Panc1 (cell line): ENCODE measurements around the gene SIK3. TPM values are rescaled to one million over a fixed set of nuclear protein-coding genes. Genes with fewer than 3 reads are reported as not detected.

Experiments used
- ATAC-seq: fragments of 200-7000 bp; cut with Tn5 transposase; 2 replicates; pipeline ENCODE4 v1.9.1; 2020; ENCODE audit warnings: mild to moderate bottlenecking, moderate library complexity
- BruUV-seq: library from RNA; stranded (reverse); fragments of 400-500 nt; replicated peaks from 2 replicates; lab custom pipeline; 2021; lab: Mats Ljungman, UMichigan
- CTCF ChIA-PET: fragments of 300-600 bp; sonication (Branson Sonifier 250); formaldehyde crosslinking; loops from one replicate; lab custom pipeline; 2022; ENCODE audit warnings: antibody characterized with exemption; lab: Charles Lee
- POLR2A ChIA-PET: fragments of 300-600 bp; sonication (Branson Sonifier 250); formaldehyde crosslinking; loops from one replicate; lab custom pipeline; 2022; ENCODE audit warnings: antibody characterized with exemption; lab: Charles Lee
- DNase-seq: peaks from one replicate; pipeline ENCODE4 v3.0.0-alpha.2; 2010; ENCODE audit warnings: low read depth, low spot score
- H3K27ac ChIP-seq: 2 replicates; pipeline ENCODE4 v1.5.1; 2011; ENCODE audit warnings: mild to moderate bottlenecking, low read length, inconsistent platforms
- H3K27me3 ChIP-seq: fragments of 200-500 bp; sonication (Bioruptor generic); 2 replicates; pipeline ENCODE4 v1.6.0; 2014; ENCODE audit warnings: low read length, inconsistent platforms; ENCODE audit not compliant: control insufficient read depth, insufficient read depth
- H3K36me3 ChIP-seq: fragments of 200-500 bp; sonication (Bioruptor generic); 2 replicates; pipeline ENCODE4 v1.5.1; 2014; ENCODE audit warnings: inconsistent platforms, mild to moderate bottlenecking, low read length, moderate library complexity; ENCODE audit not compliant: control insufficient read depth, insufficient read depth
- H3K4me1 ChIP-seq: 2 replicates; pipeline ENCODE4 v1.5.1; 2011; ENCODE audit warnings: inconsistent platforms, mild to moderate bottlenecking, low read length, moderate library complexity; ENCODE audit not compliant: control insufficient read depth, insufficient read depth
- H3K4me3 ChIP-seq, 2 experiments: 2 replicates each; pipeline ENCODE4 v1.5.1; 2011 to 2012; ENCODE audit warnings: low read depth in 2 of 2, low read length in 2 of 2, mild to moderate bottlenecking in 2 of 2, inconsistent platforms in 1 of 2, moderate library complexity in 1 of 2
- H3K9me3 ChIP-seq: fragments of 200-500 bp; sonication (Bioruptor generic); 2 replicates; pipeline ENCODE4 v1.5.1; 2014; ENCODE audit warnings: low read depth, mild to moderate bottlenecking, inconsistent platforms, low read length, moderate library complexity; ENCODE audit not compliant: control insufficient read depth, insufficient read depth
- POLR2AphosphoS5 ChIP-seq: IDR thresholded peaks from 2 replicates; pipeline ENCODE4 v1.6.1; 2012; ENCODE audit warnings: mild to moderate bottlenecking, low read depth, low read length, moderate library complexity
- SIN3A ChIP-seq: IDR thresholded peaks from 2 replicates; pipeline ENCODE4 v1.6.1; 2012; ENCODE audit warnings: low read depth, mild to moderate bottlenecking, low read length, moderate library complexity, borderline replicate concordance; ENCODE audit not compliant: insufficient read depth
- TCF7L2 ChIP-seq: IDR thresholded peaks from 2 replicates; pipeline ENCODE4 v1.6.1; 2011; ENCODE audit warnings: mild to moderate bottlenecking, low read depth, low read length, inconsistent platforms
- in situ Hi-C: cut with HindIII; loops from 2 replicates; pipeline ENCODE4 v1.10.0; 2016; ENCODE audit warnings: low sequenced_read_pairs, low pct_unique_long_range_greater_than_20kb
- intact Hi-C: fragments of 100-400 bp; cut with micrococcal nuclease; formaldehyde crosslinking; loops from one replicate; pipeline ENCODE4 v1.10.0; 2022; ENCODE audit not compliant: unreplicated experiment
- total RNA-seq: library from RNA; stranded (reverse); gene quantifications from one replicate; pipeline ENCODE4 v1.2.1, GENCODE V29; 2021; ENCODE audit not compliant: unreplicated experiment
- TF ChIP-seq, protein P1 (sequence below): fragments of 450-650 bp; IDR thresholded peaks from 2 replicates; pipeline ENCODE4 v1.5.1; 2017; ENCODE audit warnings: mild to moderate bottlenecking
- TF ChIP-seq, protein P2 (sequence below), 2 experiments: IDR thresholded peaks; 2 replicates each; pipeline ENCODE4 v1.6.1; 2011 to 2012; ENCODE audit warnings: low read depth in 2 of 2, control low read depth in 1 of 2, low read length in 1 of 2, mild to moderate bottlenecking in 1 of 2, moderate library complexity in 1 of 2; ENCODE audit not compliant: insufficient read depth in 1 of 2

Gene SIK3
- total RNA-seq, 1 experiment from 2014 or later = 39.7 TPM

DNA sequence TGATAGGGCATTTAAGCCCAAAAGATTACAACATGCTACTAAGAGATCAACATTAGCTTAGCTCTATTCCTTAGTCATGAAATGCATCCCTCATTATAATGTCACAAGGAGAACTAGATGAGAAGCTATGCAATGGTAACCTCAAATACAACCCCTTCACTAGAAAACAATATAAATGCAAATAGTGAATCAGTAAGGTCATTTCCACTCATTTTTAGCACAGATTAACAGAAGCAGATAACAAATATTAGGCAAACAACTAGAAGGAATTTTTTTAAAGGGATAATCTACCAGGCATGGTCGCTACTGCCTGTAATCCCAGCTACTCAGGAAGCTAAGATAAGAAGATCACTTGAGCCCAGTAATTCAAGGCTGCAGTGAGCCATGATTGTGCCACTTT, 28.2 kb downstream of the SIK3 start:
- BruUV-seq = no TSS peak
- TF ChIP-seq, protein P1, sequence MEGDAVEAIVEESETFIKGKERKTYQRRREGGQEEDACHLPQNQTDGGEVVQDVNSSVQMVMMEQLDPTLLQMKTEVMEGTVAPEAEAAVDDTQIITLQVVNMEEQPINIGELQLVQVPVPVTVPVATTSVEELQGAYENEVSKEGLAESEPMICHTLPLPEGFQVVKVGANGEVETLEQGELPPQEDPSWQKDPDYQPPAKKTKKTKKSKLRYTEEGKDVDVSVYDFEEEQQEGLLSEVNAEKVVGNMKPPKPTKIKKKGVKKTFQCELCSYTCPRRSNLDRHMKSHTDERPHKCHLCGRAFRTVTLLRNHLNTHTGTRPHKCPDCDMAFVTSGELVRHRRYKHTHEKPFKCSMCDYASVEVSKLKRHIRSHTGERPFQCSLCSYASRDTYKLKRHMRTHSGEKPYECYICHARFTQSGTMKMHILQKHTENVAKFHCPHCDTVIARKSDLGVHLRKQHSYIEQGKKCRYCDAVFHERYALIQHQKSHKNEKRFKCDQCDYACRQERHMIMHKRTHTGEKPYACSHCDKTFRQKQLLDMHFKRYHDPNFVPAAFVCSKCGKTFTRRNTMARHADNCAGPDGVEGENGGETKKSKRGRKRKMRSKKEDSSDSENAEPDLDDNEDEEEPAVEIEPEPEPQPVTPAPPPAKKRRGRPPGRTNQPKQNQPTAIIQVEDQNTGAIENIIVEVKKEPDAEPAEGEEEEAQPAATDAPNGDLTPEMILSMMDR = no peak
- TF ChIP-seq, protein P2, sequence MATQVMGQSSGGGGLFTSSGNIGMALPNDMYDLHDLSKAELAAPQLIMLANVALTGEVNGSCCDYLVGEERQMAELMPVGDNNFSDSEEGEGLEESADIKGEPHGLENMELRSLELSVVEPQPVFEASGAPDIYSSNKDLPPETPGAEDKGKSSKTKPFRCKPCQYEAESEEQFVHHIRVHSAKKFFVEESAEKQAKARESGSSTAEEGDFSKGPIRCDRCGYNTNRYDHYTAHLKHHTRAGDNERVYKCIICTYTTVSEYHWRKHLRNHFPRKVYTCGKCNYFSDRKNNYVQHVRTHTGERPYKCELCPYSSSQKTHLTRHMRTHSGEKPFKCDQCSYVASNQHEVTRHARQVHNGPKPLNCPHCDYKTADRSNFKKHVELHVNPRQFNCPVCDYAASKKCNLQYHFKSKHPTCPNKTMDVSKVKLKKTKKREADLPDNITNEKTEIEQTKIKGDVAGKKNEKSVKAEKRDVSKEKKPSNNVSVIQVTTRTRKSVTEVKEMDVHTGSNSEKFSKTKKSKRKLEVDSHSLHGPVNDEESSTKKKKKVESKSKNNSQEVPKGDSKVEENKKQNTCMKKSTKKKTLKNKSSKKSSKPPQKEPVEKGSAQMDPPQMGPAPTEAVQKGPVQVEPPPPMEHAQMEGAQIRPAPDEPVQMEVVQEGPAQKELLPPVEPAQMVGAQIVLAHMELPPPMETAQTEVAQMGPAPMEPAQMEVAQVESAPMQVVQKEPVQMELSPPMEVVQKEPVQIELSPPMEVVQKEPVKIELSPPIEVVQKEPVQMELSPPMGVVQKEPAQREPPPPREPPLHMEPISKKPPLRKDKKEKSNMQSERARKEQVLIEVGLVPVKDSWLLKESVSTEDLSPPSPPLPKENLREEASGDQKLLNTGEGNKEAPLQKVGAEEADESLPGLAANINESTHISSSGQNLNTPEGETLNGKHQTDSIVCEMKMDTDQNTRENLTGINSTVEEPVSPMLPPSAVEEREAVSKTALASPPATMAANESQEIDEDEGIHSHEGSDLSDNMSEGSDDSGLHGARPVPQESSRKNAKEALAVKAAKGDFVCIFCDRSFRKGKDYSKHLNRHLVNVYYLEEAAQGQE (IDR thresholded peaks at IDR 0.05; ENCODE audit: insufficient read depth in 1 of 2, low read depth in 2 of 2, low read length in 1 of 2) = no peak
- TF ChIP-seq POLR2AphosphoS5 (no peak), TCF7L2 (no peak), SIN3A (no peak)
- in situ Hi-C loops = no loop called here
- intact Hi-C loops = no loop called here
- Histone ChIP-seq H3K4me3 (no peak overlapping the region), H3K27me3 (no peaks in the 10 kb centered on the region), H3K36me3 (no peaks in the 10 kb centered on the region), H3K4me1 (peaks cover 33% of the 10 kb centered on the region), H3K27ac (no peak overlapping the region), H3K9me3 (no peaks in the 10 kb centered on the region)
- ChIA-PET POLR2A (no interaction called here), CTCF (interaction anchor here (0.7 kb wide), 1 partner anchor 839 kb away, joined by 4 read pairs; no protein-coding TSS in a partner anchor)
- no peak for DNase-seq
- no peak for ATAC-seq

DNA sequence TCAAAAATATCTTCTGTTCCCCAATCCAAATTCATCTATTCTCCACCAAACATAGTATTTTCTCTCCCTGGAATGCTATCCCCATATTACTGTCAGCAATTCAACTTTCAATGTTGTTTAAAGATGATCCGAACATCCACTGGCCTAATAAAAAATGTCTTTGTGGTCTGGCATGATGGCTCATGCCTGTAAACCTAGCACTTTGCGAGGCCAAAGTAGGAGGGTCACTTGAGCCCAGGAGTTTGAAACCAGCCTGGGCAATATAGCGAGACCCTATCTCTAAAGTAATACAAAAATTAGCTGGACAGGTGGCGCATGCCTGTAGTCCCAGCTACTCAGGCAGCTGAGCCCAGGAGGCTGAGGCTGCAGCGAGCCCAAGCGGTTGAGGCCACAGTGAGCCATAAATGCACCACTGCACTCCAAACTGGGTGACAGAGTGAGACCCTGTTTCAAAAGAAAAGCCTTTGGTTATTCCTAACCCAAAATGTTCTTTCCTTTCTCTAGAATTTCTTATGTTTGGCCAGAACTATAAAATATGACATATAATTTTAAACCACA, 29.8 kb downstream of the SIK3 start:
- no peaks in the 10 kb centered on the region for H3K27me3 ChIP-seq
- ATAC-seq = no peak
- ChIA-PET POLR2A (no interaction called here), CTCF (no interaction called here)
- no peaks in the 10 kb centered on the region for H3K9me3 ChIP-seq
- BruUV-seq = no TSS peak
- intact Hi-C loops (no loop called here), in situ Hi-C loops (no loop called here)
- no peak overlapping the region for H3K27ac ChIP-seq
- DNase-seq = no peak
- TF ChIP-seq POLR2AphosphoS5 (no peak), SIN3A (no peak), TCF7L2 (no peak)
- TF ChIP-seq, protein P1 = no peak
- TF ChIP-seq, protein P2 (IDR thresholded peaks at IDR 0.05; ENCODE audit: insufficient read depth in 1 of 2, low read depth in 2 of 2, low read length in 1 of 2) = no peak
- peaks cover 39% of the 10 kb centered on the region for H3K4me1 ChIP-seq
- H3K36me3 ChIP-seq = no peaks in the 10 kb centered on the region
- no peak overlapping the region for H3K4me3 ChIP-seq
